K562 (cell line): ENCODE measurements around the gene TXNIP. TPM values are rescaled to one million over a fixed set of nuclear protein-coding genes. Genes with fewer than 3 reads are reported as not detected.

Experiments used
- ERF ChIP-seq: fragments of 450-650 bp; formaldehyde crosslinking; IDR thresholded peaks from 2 replicates; pipeline ENCODE4 v1.4.0; 2020; ENCODE audit warnings: mild to moderate bottlenecking, mixed read lengths
- MAZ ChIP-seq, 2 experiments: fragments of 450-650 bp in 1 of 2; sonication (generic) in 1 of 2; formaldehyde crosslinking; IDR thresholded peaks in 1 of 2; conservative IDR thresholded peaks in 1 of 2; 2 replicates each; pipeline versions ENCODE4 v1.4.0 to v1.5.0; 2020; ENCODE audit warnings: mild to moderate bottlenecking in 1 of 2, missing genetic modification reagents in 1 of 2
- MEF2D ChIP-seq: conservative IDR thresholded peaks from 2 replicates; pipeline ENCODE4 v1.6.1; 2016; ENCODE audit warnings: low read depth, missing genetic modification characterization, missing compliant biosample characterization
- NR3C1 ChIP-seq: sonication (generic); formaldehyde crosslinking; IDR thresholded peaks from 2 replicates; pipeline ENCODE4 v1.8.1; 2022; ENCODE audit warnings: missing genetic modification reagents
- SAFB2 ChIP-seq: fragments of 200-400 bp; formaldehyde crosslinking; IDR thresholded peaks from 2 replicates; pipeline ENCODE4 v1.6.1; 2018; ENCODE audit warnings: borderline replicate concordance, low read length, low read depth, moderate library complexity; ENCODE audit not compliant: severe bottlenecking
- SP1 ChIP-seq: sonication (generic); formaldehyde crosslinking; IDR thresholded peaks from 2 replicates; pipeline ENCODE4 v1.8.1; 2022; ENCODE audit warnings: mild to moderate bottlenecking, missing genetic modification reagents
- polyA plus RNA-seq, 8 experiments: library from polyadenylated mRNA; depleted of rRNA in 4 of 8; stranded (reverse) in 5 of 8; unstranded in 3 of 8; fragments of >200 nt; fragmentation: Nextera tagmentation in 2 of 8; fragmentation: Illumina TruSeq in 1 of 8; extraction: Ambion mirVana in 2 of 8; extraction: Trizol in 1 of 8; gene quantifications; 2 replicates each; pipeline versions ENCODE4 v1.2.1 to v1.2.3, GENCODE V29; 2011 to 2014; ENCODE audit warnings: inconsistent platforms in 1 of 8, missing spikeins in 1 of 8
- total RNA-seq, 7 experiments: library from RNA; depleted of rRNA in 6 of 7; stranded (reverse); fragments of >200 nt in 6 of 7; fragmentation: Illumina TruSeq in 2 of 7; extraction: Trizol in 2 of 7; gene quantifications; 2 replicates each; pipeline versions ENCODE4 v1.2.1 to v1.2.3, GENCODE V29; 2011 to 2021; ENCODE audit warnings: low replicate concordance in 1 of 7
- TF ChIP-seq, protein P1 (sequence below): fragments of 450-650 bp; IDR thresholded peaks from 2 replicates; pipeline ENCODE4 v1.6.1; 2016; ENCODE audit warnings: mild to moderate bottlenecking, moderate library complexity

TXNIP gene
- total and polyA plus RNA-seq, 9 of the 15 experiments (the other 6 are each of a cell fraction or from before 2014, with no cell fraction given) = 120 to 499 (median 257) TPM

DNA sequence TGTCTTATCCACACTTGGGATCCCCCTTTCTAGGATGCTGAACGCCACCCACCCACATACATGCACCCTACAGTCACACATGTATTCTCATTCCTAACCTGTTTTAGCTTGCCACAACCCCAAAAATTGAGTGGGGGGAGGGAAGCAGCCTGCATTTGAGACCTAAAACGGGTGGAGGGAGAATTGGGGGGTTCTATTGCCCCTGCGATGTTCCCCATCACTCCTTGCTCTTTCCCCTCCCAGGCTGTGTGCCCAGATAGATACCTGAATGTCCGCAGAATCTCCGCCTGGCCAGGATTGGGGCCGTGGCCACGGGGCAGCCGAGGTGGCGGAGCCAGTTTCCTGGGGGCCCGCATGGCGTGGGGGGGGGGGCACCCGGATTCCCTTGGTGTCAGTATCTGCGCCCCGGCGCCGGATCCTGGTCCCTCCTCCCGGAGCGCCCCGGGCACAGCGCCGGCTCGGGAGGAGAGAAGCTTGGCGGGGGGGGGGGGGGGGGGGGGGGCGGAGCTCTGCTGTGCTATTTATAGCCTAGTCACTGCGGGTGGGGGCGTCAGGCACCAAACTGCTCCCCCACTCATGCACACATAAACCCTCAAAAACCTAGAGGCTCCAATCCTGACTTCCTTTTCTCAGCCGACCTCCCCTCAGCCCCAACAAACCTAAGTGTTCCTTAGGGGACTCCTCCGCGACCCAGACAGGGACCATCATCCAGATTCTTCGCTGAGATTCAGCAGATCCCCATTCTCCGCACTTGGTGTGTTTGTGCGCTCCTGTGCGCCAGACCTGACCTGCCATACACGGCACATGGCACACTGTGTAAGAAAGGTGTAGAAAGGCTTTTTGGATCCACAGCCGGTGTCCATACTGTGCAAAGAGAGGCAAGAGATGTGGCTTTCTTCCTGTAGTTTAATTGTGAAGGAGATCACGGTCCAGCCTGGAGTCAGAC, 33.9 kb downstream of the TXNIP start (continued):
- TF ChIP-seq, protein P1, sequence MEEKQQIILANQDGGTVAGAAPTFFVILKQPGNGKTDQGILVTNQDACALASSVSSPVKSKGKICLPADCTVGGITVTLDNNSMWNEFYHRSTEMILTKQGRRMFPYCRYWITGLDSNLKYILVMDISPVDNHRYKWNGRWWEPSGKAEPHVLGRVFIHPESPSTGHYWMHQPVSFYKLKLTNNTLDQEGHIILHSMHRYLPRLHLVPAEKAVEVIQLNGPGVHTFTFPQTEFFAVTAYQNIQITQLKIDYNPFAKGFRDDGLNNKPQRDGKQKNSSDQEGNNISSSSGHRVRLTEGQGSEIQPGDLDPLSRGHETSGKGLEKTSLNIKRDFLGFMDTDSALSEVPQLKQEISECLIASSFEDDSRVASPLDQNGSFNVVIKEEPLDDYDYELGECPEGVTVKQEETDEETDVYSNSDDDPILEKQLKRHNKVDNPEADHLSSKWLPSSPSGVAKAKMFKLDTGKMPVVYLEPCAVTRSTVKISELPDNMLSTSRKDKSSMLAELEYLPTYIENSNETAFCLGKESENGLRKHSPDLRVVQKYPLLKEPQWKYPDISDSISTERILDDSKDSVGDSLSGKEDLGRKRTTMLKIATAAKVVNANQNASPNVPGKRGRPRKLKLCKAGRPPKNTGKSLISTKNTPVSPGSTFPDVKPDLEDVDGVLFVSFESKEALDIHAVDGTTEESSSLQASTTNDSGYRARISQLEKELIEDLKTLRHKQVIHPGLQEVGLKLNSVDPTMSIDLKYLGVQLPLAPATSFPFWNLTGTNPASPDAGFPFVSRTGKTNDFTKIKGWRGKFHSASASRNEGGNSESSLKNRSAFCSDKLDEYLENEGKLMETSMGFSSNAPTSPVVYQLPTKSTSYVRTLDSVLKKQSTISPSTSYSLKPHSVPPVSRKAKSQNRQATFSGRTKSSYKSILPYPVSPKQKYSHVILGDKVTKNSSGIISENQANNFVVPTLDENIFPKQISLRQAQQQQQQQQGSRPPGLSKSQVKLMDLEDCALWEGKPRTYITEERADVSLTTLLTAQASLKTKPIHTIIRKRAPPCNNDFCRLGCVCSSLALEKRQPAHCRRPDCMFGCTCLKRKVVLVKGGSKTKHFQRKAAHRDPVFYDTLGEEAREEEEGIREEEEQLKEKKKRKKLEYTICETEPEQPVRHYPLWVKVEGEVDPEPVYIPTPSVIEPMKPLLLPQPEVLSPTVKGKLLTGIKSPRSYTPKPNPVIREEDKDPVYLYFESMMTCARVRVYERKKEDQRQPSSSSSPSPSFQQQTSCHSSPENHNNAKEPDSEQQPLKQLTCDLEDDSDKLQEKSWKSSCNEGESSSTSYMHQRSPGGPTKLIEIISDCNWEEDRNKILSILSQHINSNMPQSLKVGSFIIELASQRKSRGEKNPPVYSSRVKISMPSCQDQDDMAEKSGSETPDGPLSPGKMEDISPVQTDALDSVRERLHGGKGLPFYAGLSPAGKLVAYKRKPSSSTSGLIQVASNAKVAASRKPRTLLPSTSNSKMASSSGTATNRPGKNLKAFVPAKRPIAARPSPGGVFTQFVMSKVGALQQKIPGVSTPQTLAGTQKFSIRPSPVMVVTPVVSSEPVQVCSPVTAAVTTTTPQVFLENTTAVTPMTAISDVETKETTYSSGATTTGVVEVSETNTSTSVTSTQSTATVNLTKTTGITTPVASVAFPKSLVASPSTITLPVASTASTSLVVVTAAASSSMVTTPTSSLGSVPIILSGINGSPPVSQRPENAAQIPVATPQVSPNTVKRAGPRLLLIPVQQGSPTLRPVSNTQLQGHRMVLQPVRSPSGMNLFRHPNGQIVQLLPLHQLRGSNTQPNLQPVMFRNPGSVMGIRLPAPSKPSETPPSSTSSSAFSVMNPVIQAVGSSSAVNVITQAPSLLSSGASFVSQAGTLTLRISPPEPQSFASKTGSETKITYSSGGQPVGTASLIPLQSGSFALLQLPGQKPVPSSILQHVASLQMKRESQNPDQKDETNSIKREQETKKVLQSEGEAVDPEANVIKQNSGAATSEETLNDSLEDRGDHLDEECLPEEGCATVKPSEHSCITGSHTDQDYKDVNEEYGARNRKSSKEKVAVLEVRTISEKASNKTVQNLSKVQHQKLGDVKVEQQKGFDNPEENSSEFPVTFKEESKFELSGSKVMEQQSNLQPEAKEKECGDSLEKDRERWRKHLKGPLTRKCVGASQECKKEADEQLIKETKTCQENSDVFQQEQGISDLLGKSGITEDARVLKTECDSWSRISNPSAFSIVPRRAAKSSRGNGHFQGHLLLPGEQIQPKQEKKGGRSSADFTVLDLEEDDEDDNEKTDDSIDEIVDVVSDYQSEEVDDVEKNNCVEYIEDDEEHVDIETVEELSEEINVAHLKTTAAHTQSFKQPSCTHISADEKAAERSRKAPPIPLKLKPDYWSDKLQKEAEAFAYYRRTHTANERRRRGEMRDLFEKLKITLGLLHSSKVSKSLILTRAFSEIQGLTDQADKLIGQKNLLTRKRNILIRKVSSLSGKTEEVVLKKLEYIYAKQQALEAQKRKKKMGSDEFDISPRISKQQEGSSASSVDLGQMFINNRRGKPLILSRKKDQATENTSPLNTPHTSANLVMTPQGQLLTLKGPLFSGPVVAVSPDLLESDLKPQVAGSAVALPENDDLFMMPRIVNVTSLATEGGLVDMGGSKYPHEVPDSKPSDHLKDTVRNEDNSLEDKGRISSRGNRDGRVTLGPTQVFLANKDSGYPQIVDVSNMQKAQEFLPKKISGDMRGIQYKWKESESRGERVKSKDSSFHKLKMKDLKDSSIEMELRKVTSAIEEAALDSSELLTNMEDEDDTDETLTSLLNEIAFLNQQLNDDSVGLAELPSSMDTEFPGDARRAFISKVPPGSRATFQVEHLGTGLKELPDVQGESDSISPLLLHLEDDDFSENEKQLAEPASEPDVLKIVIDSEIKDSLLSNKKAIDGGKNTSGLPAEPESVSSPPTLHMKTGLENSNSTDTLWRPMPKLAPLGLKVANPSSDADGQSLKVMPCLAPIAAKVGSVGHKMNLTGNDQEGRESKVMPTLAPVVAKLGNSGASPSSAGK = no peak
- TF ChIP-seq SAFB2 (no peak), ERF (CRISPR knock-in tag) (no peak), SP1 (CRISPR knock-in tag) (peak; percentile 12; the same call in 1 of the 2 replicates), NR3C1 (CRISPR knock-in tag) (no peak), MEF2D (tag) (peak; percentile 92), MAZ (CRISPR knock-in tag; conservative IDR thresholded peaks at IDR 0.05 in 1 of 2, IDR thresholded peaks at IDR 0.05 in 1 of 2) (0 out of 4 replicates have a peak, but pooled peaks of 1 of the 2 experiments have one; percentile 32)
- TF ChIP-seq, all 486 proteins: peak for 24
